Activated CD4-positive, CD25-positive, alpha-beta regulatory T cell treated with anti-CD3 and anti-CD28 coated beads, Interleukin-2, amount 50 U/mL, for 24 hours (primary cell): ENCODE results near the gene CRTAC1.
"Not testable (repeated sequence)": the region's sequence is repeated elsewhere in the genome, so short reads cannot be mapped to it uniquely, and the experiment has no call there.

Experiments
- ATAC-seq, 2 donors: fragments of 150-1000 bp; cut with Tn5 transposase; one replicate each; pipeline ENCODE4 v1.10.0; 2021; ENCODE audit warnings: mild to moderate bottlenecking in 1 of 2, moderate library complexity in 1 of 2

The CRTAC1 gene

GRCh38 chr10:97867220-97867800, 163.1 kb downstream of the CRTAC1 start:
- ATAC-seq: no peak

- no peak for ATAC-seq
Measured at GRCh38 chr10:97866524-97867219, 163.7 kb downstream of the CRTAC1 start.

- no peak for ATAC-seq
Measured at GRCh38 chr10:97865488-97865887, 164.9 kb downstream of the CRTAC1 start.

GRCh38 chr10:97863808-97864207, 166.6 kb downstream of the CRTAC1 start:
- ATAC-seq: no peak

- ATAC-seq: no peak
Measured at GRCh38 chr10:97861924-97862323, 168.5 kb downstream of the CRTAC1 start.

GRCh38 chr10:97861097-97861750, 169.2 kb downstream of the CRTAC1 start:
- peak; percentile 53 to 63 for ATAC-seq

- ATAC-seq: peak; percentile 41 to 64
Measured at GRCh38 chr10:97858001-97858439, 172.4 kb downstream of the CRTAC1 start.

- ATAC-seq: no peak
Measured at GRCh38 chr10:97854743-97855142, 175.7 kb downstream of the CRTAC1 start.

GRCh38 chr10:97852840-97853405, 177.5 kb downstream of the CRTAC1 start:
- ATAC-seq: no peak

GRCh38 chr10:97852277-97852676, 178.1 kb downstream of the CRTAC1 start:
- ATAC-seq: no peak

- ATAC-seq: peak; percentile 61 to 73
Measured at GRCh38 chr10:97851341-97852001, 178.9 kb downstream of the CRTAC1 start.

GRCh38 chr10:97850446-97850845, 180.0 kb downstream of the CRTAC1 start:
- no peak for ATAC-seq

- peak; percentile 73 to 74 for ATAC-seq
Measured at GRCh38 chr10:97849687-97850402, 180.6 kb downstream of the CRTAC1 start, which contains the start of gene GOLGA7B. Gene GOLGA7B (plus strand): TSS chr10:97849843. CDS start chr10:97850304, 461 bp downstream.

GRCh38 chr10:97849103-97849686, 181.2 kb downstream of the CRTAC1 start:
- peak; percentile 8 to 16 for ATAC-seq

GRCh38 chr10:97844678-97845077, 185.7 kb downstream of the CRTAC1 start:
- no peak for ATAC-seq

- ATAC-seq: not testable (repeated sequence)
Measured at GRCh38 chr10:97843972-97844371, 186.4 kb downstream of the CRTAC1 start.

GRCh38 chr10:97843281-97843671, 187.1 kb downstream of the CRTAC1 start:
- ATAC-seq: no peak

- ATAC-seq: no peak
Measured at GRCh38 chr10:97842656-97843280, 187.7 kb downstream of the CRTAC1 start.

GRCh38 chr10:97842114-97842513, 188.3 kb downstream of the CRTAC1 start:
- ATAC-seq: not testable (repeated sequence)

- not testable (repeated sequence) for ATAC-seq
Measured at GRCh38 chr10:97841166-97841565, 189.3 kb downstream of the CRTAC1 start.

GRCh38 chr10:97838091-97838490, 192.3 kb downstream of the CRTAC1 start:
- ATAC-seq: no peak
